ENCODE measurements around the gene TNFRSF1B.

TNFRSF1B gene

DNA sequence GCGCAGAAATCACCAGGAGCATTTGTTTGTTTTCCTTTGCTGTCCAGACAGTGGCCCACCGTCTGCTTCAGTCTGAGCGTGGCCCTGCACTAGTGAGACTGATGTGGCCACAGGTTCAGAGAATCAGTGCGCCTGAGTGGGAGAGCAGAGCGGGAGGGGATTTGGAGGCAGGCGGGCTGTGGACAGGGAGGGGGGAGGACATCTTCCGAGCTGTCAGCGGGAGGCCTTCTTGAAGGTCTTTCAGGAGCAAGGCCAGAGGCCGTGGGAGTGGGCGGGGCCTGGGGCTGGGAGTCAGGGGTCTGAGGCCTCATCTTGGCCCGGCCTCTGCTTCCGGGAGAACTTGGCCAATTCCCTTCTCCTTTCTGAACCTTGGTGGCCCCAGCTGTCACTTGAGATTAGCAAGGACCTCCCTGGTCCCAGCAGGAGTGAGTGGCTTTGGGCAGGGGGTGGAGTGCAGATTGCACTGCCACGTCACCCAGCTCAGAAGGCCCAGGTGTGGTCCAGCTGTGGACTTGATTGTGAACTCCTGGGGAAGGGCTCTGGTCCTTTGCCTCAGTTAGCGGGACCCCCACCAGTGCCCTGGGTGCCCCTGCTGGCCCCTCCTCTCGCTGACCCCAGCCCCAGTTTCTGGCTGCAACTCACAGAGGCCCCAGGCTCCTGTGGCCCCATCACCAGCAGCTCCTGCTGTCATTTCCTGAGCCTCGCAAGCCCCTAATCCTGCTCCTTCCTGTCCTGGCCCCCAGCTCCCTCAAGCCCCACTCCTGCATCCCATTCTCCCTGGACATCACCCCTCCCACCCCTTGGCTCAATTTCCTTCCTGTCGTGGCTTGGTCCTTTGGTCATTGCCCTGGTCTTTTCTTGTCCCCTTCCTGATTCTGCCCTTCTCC, 8.4 kb downstream of the TNFRSF1B start:
- DNase-seq (ENCODE audit: low read depth in 4 of 4, low spot score in 1 of 4) = no peak

- DNase-seq (ENCODE audit: low read depth in 4 of 4, low spot score in 1 of 4) = no peak
Measured at GRCh38 chr1:12176298-12177118, 9.7 kb downstream of the TNFRSF1B start.

DNA sequence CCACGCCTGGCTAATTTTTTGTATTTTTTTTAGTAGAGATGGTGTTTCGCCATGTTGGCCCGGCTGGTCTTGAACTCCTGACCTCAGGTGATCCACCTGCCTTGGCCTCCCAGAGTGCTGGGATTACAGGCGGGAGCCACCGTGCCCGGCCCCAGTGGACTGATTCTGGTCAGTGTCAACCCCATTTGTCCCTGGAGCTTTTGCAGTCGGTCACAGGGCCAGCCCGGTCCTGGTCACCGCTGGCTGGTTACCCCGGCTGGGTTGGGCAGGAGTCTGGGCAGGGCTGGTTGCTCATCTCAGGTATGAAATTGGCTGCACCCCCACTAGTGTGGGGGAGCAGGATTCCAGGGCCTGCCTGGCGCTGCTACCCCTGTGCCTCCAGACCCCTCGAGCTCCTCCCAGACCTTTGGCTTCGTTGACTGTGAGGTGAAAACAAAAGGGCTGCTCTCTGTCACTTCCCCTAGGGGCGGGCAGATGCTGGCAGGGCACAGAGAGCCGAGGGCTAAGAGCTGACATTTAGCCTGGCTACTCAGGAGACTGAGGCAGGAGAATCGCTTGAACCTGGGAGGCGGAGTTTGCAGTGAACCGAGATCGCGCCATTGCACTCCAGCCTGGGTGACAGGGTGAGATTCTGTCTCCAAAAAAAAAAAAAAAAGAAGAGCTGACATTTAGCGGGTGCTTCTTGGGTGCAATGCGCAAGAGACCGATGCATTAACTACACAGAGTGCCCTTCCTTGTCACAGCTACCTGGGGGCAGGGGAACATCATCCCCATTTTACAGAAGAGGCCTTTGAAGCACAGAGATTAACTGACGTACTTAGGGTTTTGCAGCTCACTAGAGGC, 10.6 kb downstream of the TNFRSF1B start:
- no peak for DNase-seq (ENCODE audit: low read depth in 4 of 4, low spot score in 1 of 4)

- DNase-seq (ENCODE audit: low read depth in 4 of 4, low spot score in 1 of 4) = peak; percentile 89 to 93 (median 92)
Measured at GRCh38 chr1:12177999-12178441, 11.2 kb downstream of the TNFRSF1B start.

- no peak for DNase-seq (ENCODE audit: low read depth in 4 of 4, low spot score in 1 of 4)
Measured at GRCh38 chr1:12178511-12178910, 11.7 kb downstream of the TNFRSF1B start.

DNA sequence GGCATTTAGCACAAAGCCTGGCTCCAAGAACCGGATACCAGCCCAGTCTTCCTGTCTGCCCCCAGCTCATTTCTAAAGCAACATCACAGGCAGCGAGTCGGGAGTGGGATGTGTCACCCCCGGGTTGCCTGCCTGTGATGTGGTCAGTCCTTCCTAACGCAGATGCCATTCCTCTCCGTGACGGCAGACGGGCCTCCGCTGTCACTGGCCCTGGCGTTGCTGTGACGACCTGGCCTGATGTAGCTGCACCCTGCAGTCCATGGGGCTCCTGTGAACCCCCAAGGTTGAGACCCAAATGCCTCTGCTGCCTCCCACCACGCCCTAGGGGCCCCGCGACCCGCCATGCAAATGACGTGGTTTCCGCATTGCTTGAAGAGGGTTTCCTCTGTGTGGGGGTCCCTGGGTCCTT, 12.3 kb downstream of the TNFRSF1B start:
- DNase-seq (ENCODE audit: low read depth in 4 of 4, low spot score in 1 of 4) = peak; percentile 40 to 83 (median 55)

DNA sequence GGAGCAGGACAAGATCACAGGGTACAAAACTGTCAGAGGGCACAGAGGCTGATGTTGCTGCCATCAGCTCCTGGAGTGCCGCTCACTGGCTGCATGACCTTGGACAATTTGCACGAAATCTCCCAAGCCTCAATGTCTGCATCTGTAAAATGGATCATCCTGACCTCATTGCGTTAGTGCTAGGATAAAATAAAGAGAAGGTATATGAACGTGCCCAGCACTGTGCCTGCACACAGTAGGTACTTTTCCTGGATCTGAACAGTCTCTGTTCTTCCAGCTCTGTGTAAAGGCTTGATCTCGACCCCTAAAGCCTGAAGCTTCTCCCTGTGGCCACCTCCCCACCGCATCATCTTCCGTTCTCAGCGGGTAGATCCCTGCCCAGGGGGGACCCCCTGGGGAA, 12.9 kb downstream of the TNFRSF1B start:
- no peak for DNase-seq (ENCODE audit: low read depth in 4 of 4, low spot score in 1 of 4)

GRCh38 chr1:12180315-12180714, 13.5 kb downstream of the TNFRSF1B start:
- DNase-seq (ENCODE audit: low read depth in 4 of 4, low spot score in 1 of 4) = no peak

- DNase-seq (ENCODE audit: low read depth in 4 of 4, low spot score in 1 of 4) = no peak
Measured at GRCh38 chr1:12180903-12181302, 14.1 kb downstream of the TNFRSF1B start.

- no peak for DNase-seq (ENCODE audit: low read depth in 4 of 4, low spot score in 1 of 4)
Measured at GRCh38 chr1:12181568-12181967, 14.8 kb downstream of the TNFRSF1B start.

- no peak for DNase-seq (ENCODE audit: low read depth in 4 of 4, low spot score in 1 of 4)
Measured at GRCh38 chr1:12182410-12182984, 15.7 kb downstream of the TNFRSF1B start.

DNA sequence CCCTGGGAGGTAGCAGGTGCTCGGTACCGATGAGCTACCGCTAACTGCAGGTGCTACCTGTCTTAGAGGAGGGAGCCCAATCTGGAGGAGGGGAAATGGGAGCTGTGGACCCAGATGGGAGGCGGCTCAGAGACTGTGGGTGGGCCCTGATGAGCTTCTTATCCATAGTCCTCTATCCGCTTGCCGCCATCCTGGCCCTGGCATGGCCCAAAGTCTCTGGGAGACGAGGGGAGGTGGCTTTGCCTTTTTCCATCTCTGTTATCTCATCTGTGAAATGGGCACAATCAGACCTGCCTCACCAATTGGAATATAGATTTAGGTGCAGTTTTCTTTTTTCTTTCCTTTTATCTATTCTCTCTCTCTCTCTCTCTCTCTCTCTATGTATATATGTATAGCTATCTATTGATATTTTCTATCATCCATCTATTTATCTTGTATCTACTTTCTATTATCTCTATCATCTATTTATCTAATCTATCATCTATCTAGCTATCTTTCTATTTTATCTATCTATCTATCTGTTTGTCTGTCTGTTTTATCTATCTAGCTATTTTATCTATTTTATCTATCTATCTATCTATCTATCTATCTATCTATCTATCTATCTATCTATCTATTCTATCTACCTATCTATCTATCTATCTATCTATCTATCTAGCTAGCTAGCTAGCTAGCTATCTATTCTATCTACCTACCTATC, 16.5 kb downstream of the TNFRSF1B start:
- no peak for DNase-seq (ENCODE audit: low read depth in 4 of 4, low spot score in 1 of 4)

- no peak for DNase-seq (ENCODE audit: low read depth in 4 of 4, low spot score in 1 of 4)
Measured at GRCh38 chr1:12184008-12184681, 17.4 kb downstream of the TNFRSF1B start.

DNA sequence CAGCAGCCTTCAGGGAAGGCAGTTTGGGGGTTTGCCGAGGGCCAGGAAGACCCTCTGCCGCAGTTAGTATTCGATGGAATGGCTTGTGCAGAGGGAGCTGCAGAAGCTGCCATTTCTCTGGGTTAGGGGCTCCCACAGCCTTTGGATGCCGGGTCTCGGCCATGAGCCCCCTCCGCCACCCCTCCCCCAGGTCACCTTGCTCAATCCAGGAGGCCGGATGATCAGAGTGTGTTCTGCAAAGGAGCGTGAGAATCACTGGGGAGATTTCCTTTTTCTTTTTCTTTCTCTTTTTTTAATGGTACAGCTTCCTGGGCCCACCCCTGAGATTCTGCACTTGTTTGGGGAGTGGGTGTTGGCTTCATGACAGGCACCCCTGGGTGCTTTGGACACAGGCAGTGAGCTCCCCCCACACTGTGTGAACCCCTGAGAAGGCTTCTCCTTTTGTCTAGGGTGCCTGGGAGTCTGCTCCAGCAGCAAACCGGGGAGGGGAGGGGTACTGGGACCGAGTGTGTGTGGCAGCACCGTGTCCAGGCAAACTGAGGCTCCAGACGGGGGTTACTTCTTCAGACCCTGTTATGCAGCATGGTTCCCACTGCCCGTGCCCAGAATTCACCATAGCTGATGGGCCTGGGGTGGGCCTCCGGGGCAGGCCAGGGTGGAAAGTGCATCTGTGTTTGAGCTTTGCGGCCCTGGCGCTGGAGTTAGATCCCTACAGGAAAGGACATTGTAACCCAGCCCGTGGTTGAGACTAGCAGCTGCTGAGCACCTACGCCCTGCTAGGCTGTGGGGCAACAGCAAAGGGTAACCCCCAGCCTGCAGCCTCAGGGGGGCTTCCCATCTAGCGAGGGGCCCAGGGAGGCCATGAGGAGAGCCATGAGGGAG, 18.5 kb downstream of the TNFRSF1B start:
- DNase-seq (ENCODE audit: low read depth in 4 of 4, low spot score in 1 of 4) = no peak

- DNase-seq (ENCODE audit: low read depth in 4 of 4, low spot score in 1 of 4) = no peak
Measured at GRCh38 chr1:12185918-12186678, 19.3 kb downstream of the TNFRSF1B start.

GRCh38 chr1:12186679-12186985, 19.8 kb downstream of the TNFRSF1B start:
- DNase-seq (ENCODE audit: low read depth in 4 of 4, low spot score in 1 of 4) = no peak

DNA sequence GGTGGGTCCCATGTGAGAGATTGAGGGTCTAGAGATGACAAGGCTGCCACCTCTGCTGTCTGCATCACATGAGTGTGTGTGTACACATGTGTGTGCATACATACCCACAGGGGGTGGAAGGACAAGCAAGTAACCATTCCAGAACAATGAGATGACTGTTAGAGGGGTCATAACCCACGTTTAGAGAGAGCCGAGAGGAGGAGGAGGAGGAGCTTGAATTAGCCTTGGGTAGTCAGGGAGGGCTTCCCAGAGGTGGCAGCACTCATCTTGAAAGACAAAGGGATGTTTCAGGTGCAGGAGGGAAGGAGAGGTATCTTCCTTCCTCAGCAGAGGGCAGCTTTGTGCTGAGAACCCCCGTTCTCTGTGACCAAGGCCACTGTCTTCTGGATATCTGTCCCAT, 21.3 kb downstream of the TNFRSF1B start:
- no peak for DNase-seq (ENCODE audit: low read depth in 4 of 4, low spot score in 1 of 4)

GRCh38 chr1:12188657-12189327, 22.0 kb downstream of the TNFRSF1B start:
- DNase-seq (ENCODE audit: low read depth in 4 of 4, low spot score in 1 of 4) = no peak

Measured in stimulated activated CD4-positive, alpha-beta T cell treated with anti-CD3 and anti-CD28 coated beads, Interleukin-1b, Interleukin-23, amount 100 ng/mL, for 24 hours (primary cell).